GM23248 (cell line): ENCODE results near the gene COL23A1.

Experiments used
- EZH2 ChIP-seq: fragments of 200-600 bp; sonication (generic); IDR thresholded peaks from 2 replicates; pipeline ENCODE4 v1.6.1; 2018; ENCODE audit warnings: antibody characterized with exemption, mild to moderate bottlenecking; ENCODE audit not compliant: insufficient read depth, poor library complexity, severe bottlenecking
- EZH2phosphoT487 ChIP-seq: fragments of 200-600 bp; sonication (generic); IDR thresholded peaks from 2 replicates; pipeline ENCODE4 v1.6.1; 2018; ENCODE audit warnings: antibody characterized with exemption, moderate library complexity, mild to moderate bottlenecking, low read depth; ENCODE audit not compliant: insufficient read depth

GRCh38 chr5:178527458-178528307 lies 62.5 kb downstream of the COL23A1 start:
- TF ChIP-seq EZH2phosphoT487 (no peak), EZH2 (no peak)
